GM15510 (cell line): ENCODE results near the gene DLG2.

Experiments used
- POLR2A ChIP-seq: IDR thresholded peaks from 3 replicates; pipeline ENCODE4 v1.6.1; 2011; ENCODE audit warnings: borderline replicate concordance; ENCODE audit not compliant: insufficient read length; ENCODE audit errors: extremely low read depth

The DLG2 gene

DNA sequence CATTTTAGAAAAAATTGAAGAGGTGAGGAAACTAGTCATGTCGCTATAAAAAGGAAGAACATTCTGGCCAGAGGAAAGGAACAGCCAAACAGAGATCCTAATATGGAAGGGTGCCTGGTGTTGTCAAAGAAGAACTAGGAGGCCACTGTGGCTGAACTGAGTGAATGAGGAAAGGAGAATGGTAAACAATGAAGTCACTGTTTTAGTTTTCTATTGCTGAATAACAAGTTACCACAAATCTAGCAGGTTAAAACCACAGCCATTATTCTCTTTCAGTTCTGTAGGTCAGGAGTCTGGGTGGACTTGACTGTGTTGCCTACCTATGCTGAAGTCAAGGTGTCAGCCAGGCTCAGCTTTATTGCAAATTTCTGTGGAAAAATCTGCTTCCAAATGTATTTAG lies 1791.7 kb downstream of the DLG2 start:
- TF ChIP-seq POLR2A: no peak

DNA sequence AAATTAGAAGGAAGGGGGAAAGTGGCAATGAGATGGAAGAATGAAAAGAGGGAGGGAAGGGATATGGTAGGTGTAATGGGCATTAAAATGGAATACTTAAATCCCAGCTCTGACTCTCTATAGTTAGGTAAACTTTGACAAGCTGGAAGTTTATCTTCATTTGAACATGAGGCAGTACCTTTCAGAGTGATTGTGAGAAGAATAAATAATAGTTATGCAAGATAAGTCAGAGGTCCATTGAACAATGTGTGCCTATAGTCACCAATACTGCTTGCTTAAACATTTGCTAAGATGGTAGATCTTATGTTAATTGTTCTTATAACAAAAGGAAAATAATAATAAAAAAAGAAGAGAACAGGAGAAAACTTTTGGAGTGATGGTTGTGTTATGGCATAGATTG lies 1795.2 kb downstream of the DLG2 start:
- no peak for TF ChIP-seq POLR2A

- TF ChIP-seq POLR2A: no peak
Measured at GRCh38 chr11:83827940-83828554, 1799.1 kb downstream of the DLG2 start.

DNA sequence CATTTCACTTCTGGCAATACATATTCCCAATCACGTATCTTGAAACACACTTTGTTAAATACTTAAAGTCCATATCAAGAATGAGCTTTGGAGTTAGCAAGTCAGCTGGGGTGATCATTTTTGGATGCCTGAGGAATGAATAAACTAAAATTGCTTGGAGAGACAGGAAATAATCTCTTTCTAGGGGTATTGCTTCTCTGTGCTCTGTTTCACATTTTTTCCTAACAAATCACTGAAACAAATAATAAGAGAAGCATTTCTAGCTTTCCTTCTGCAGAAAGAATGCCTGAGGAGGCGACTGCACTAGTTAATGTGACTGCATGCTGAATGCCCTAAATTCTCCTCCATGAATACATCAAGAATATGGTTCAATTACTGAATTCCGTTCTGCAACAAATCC lies 1799.6 kb downstream of the DLG2 start:
- TF ChIP-seq POLR2A: no peak

- no peak for TF ChIP-seq POLR2A
Measured at GRCh38 chr11:83826078-83826477, 1801.1 kb downstream of the DLG2 start.

GRCh38 chr11:83823461-83824025 lies 1803.6 kb downstream of the DLG2 start:
- no peak for TF ChIP-seq POLR2A

GRCh38 chr11:83819931-83820549 lies 1807.1 kb downstream of the DLG2 start:
- no peak for TF ChIP-seq POLR2A

DNA sequence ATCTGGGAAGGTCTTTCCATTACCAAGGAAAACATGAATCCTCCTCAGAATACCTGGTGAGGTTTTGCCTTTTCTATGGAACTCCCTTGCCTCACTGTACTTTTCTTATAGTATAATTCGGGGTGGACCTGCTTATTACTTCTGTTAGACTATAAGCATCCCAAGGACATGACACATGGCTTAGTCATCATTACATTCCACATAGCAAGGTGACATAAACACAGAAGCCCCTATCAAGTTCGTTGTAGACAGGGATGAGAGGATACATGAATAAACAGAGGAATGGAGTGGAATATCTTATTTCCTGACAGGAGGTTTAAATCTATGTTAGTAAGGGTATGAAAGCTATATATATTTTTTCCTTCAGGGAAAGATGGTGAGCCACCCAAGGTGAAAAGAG lies 1808.8 kb downstream of the DLG2 start:
- TF ChIP-seq POLR2A: no peak

DNA sequence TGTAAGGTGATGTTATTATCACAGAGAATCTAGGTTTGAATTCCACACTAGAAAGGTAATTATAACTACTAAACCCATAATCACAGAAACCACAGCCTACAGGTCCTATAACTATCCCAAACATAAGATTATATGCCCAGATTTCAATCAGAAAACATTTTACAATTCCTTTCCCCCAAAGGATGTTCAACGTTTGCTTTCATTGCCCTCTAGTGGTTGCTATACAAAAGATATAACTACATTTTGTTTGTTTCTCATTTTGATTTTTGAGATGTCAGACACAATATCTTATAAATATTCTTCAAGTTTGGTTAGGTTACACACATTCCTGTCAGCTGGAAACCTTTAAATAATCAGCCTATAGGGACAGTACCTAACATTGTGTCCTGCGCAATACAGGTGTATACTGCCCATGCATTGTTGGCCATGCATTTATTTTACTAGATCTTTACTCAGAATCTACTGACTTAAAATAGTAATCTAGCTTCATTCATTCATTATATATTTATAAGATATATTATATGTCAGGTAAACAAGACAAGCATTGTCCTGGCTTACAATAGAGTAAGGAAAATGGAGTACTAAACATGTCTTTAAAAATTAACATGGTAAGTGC lies 1810.5 kb downstream of the DLG2 start:
- no peak for TF ChIP-seq POLR2A

DNA sequence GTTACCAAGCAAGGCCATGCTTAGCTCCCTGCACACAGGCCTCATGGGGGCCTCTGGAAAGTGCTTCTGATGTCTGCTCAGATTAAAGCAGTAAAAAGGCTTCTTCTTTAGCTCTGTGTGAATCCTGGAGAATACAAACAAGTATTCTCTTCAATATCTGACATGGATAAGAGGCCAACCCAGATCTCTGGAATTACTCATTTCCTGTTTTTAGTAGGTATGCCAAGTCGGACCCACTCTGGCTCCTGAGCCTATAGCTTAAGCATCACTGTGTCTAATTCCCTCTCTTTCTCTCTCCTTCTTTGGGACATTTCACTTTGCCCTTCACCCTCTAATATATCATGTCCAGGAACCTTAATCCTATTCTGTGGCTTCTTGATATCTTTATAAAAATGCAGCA lies 1811.4 kb downstream of the DLG2 start:
- no peak for TF ChIP-seq POLR2A

- no peak for TF ChIP-seq POLR2A
Measured at GRCh38 chr11:83813296-83813695, 1813.8 kb downstream of the DLG2 start.

GRCh38 chr11:83809274-83809673 lies 1817.9 kb downstream of the DLG2 start:
- TF ChIP-seq POLR2A: no peak

DNA sequence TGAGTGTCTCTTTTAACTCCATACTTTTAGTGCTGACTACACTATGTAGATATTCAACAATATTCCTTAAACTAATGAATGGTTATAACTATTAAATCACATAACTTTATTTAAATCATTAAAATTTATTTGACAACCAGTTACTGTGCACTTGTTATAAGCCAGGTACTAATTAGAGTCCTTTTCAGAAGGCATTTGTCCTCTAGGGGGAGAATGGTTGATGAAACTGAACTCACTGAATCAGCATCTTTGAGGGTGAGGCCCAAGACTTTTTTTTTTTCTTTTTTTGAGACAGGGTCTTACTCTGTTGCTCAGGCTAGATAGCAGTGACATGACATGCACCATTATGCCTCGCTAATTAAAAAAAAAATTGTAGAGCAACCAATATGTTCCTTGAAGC lies 1825.3 kb downstream of the DLG2 start:
- TF ChIP-seq POLR2A: no peak

DNA sequence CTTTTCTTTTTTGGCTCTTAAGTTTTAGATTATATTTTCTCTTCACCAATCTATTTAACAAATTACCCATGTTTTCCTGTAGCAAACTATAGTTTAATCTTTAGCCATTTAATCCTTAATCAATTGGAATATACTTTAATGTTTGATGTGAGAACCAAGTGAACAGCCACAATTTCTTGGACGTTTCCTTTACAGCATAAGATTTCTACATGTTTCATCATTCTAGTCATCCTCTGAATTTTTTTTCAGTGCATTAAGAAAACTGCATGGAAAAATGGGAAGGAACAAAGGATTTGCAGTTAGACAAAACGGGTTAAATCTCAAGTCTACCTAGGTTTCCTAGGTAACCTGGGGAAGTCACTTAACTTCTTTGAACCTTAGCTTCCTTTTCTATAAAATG lies 1833.8 kb downstream of the DLG2 start:
- TF ChIP-seq POLR2A: no peak

- TF ChIP-seq POLR2A: no peak
Measured at GRCh38 chr11:83791557-83791956, 1835.6 kb downstream of the DLG2 start.

GRCh38 chr11:83785942-83786341 lies 1841.2 kb downstream of the DLG2 start:
- TF ChIP-seq POLR2A: no peak
